Measurements from ENCODE around the gene C2orf80. TPM values are rescaled to one million over a fixed set of nuclear protein-coding genes. Genes with fewer than 3 reads are reported as not detected.
"Not testable (repeated sequence)": the region's sequence is repeated elsewhere in the genome, so short reads cannot be mapped to it uniquely, and the experiment has no call there.

C2orf80 gene
- under 1 TPM in 1 of 5 donors, not detected in 4; 0.19 TPM for polyA plus RNA-seq (ENCODE audit: insufficient read depth in 1 of 5, insufficient read length in 5 of 5, low replicate concordance in 1 of 5)
- long read RNA-seq, donor 1 = 0 reads
- long read RNA-seq, donor 2 = 0 reads
- long read RNA-seq, donor 3 = 0 reads
- long read RNA-seq, donor 4 = 0 reads
- long read RNA-seq, donor 5 = 0 reads
- long read RNA-seq, donor 6 = 0 reads
- long read RNA-seq, donor 7 = 0 reads
- long read RNA-seq, donor 8 = 0 reads

DNA sequence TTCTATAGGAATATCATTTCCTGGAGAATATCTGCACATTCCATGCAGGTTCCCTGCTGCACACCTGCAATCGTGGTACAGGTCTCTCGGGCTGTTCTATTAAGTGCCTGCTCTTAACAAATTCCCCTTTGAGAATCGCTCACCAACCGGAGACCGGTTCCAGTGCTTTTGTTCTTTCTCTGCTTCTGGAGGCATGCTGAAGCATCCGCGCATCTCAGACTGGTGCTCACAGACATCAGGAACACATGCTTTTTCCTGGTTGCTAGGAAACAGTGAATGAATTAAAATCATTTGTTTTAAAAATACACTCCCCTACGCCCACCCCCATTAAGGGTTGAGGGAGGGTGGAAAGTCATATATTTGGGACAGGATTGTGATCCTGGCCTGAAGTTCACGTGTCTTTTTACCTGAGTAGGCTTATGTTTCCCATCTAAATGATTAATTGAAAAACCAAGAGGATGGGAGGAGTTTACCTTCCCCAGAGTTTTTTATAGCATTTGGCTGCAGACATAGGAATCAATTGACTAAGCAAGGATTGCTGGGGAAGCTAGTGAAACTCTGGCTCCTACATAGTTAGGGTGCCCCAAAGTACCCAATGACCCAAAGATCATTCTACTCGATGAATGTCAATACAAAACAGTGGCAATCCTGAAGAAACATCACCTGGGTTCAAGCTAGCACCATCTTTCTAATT, at the start of gene C2orf80:
TSS of gene C2orf80 (minus strand) at position 221 of the 694 bp plus-strand sequence. CDS start 3,044 bp downstream, outside the sequence.
- no peak for DNase-seq

GRCh38 chr2:208235860-208236259, 46.0 kb upstream of the C2orf80 start:
- DNase-seq = no peak

DNA sequence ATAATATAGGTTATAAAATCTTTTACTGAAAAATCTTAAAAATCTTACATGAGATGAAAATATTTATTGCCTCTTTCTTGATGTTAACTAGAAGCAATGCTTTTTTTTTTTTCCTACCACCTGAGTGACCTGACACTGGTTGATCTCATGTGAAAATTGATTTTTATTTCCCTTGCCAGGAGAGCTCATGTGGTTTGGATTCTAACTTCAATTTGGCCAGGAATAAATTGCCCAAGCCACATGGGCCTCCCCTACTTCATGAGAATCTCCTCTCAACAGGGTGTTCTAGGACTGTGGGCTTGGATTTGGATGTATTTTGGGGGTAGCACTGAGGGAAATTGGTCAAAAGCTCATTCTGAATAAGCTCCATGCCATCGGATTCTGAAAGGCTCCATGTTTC, 45.0 kb upstream of the C2orf80 start:
- DNase-seq = no peak

- DNase-seq = no peak
These were observed 38.6 kb upstream of the C2orf80 start for GRCh38 chr2:208228476-208228875.

DNA sequence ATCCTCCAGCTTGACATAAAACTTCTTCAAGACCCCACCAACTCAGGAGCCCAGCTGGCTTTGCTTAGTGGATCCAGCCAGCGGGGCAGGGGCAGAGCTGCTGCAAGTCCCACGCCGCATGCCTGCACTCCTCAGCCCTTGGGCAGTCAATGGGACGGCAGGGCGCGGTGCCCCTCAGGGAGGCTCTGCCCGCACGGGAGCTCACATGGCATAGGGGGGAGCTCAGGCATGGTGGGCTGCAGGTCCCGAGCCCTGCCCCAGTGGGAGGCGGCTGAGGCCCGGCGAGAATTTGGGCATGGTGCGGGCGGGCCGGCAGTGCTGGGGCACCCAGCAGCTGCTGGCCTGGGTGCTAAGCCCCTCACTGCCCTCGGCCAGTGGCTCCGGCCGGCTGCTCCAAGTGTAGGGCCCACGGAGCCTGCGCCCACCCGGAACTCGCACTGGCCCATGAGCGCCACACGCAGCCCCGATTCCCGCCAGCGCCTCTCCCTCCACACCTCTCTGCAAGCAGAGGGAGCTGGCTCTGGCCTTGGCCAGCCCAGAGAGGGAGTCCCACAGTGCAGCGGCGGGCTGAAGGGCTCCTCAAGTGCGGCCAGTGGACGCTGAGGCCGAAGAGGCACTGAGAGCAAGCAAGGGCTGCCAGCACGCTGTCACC, 37.9 kb upstream of the C2orf80 start:
- DNase-seq = no peak

- DNase-seq = no peak
These were observed 35.0 kb upstream of the C2orf80 start for GRCh38 chr2:208224802-208225201.

- DNase-seq = no peak
These were observed 32.5 kb upstream of the C2orf80 start for GRCh38 chr2:208222351-208222750.

DNA sequence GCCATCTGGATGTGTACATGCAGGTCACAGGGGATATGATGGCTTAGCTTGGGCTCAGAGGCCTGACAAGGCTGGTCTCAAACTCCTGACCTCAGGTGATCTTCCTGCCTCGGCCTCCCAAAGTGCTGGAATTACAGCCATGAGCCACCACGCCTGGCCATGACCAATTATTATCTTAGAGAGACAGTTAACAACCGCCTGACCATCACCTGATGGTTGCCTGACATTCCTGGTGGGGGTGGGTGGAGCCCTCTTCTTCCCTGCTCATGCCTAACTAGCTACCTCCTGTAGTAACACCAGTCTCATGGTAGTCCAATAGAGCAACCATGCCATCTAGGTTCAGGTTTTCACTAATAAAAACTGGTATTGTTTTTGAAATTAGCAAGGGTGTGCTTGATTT, 32.0 kb upstream of the C2orf80 start:
- not testable (repeated sequence) for DNase-seq

DNA sequence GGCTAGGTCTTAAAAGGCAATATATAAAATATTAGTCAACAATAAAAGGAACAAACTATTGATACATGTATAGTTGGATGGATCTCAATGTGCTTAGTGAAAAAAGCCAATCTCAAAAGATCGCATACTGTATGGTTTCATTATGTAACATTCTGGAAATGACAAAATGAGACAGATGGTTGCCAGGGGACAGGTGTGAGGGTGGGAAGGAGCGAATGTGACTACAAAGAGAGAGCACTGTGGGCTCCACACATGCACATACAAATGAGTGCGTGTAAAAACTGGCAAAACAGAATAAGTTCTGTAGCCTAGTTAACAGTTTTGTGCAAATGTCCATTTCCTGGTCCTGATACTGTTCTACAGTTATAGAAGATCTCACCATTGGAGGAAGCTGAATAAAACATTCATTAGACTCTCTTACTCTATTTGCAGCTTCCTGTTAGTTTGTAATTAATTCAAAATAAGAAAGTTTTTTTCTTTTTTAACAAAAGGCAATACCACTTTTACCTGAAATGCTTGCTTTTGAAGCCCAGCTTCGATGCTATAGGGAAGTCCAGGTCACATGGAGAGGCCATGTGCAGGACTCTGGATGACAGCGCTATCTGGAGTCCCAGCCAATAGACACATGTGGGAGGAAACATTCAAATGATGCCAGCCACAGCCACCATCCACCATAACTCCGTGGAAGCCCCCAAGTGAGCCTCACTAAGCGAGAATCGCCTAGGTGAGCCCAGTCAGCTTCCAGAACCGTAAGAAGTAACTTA, 21.0 kb upstream of the C2orf80 start:
- no peak for DNase-seq

DNA sequence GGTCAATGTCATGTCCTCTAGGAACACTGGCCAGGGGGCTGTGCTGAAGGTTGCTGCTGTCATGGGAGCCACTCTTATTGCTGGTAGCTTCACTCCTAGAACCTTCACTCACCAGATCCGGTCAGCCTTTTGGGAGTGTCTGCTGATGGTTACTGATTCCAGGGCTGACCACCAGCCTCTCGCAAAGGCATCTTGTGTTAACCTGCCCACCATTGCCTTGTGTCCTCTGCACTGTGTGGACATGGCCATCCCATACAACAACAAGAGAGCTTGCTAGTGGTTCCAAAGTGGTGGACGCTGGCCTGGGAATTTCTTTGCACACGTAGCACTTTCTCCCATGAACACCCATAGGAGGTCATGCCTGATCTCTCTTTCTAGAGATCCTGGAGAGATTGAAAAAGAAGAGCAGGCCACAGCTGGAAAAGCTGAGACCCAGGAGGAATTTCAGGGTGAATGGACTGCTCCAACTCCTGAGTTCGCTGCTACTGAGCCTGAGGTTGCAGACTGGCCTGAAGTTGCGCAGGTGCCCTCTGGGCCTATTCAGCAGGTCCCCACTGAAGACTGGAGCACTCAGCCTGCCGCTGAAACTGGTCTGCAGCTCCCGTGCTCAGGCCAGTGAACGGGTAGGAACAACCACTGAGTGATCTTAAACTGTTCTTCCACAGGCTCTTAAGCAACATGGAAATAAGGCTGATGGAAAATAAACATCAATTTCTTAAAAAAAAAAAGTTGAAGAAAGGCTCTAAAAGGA, 18.7 kb upstream of the C2orf80 start:
- DNase-seq = no peak

GRCh38 chr2:208207769-208208168, 17.9 kb upstream of the C2orf80 start:
- no peak for DNase-seq

DNA sequence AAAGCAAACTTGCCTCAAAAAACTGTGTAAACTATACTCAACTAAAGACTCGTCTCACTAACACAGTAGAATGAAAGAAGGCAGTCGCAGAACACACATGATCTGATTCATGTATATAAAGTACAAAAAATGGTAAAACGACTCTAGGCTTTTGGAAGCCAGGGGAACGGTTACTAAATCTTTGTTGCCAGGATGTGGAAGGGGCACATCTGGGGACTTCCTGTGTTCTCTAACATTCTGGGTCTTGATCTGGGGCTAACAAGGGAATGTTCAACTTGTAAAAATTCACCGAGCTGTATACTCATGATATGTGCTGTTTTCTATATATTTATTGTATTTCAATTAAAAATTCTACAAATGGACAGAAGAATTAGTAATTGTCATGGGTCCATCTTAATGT, 14.3 kb upstream of the C2orf80 start:
- no peak for DNase-seq

DNA sequence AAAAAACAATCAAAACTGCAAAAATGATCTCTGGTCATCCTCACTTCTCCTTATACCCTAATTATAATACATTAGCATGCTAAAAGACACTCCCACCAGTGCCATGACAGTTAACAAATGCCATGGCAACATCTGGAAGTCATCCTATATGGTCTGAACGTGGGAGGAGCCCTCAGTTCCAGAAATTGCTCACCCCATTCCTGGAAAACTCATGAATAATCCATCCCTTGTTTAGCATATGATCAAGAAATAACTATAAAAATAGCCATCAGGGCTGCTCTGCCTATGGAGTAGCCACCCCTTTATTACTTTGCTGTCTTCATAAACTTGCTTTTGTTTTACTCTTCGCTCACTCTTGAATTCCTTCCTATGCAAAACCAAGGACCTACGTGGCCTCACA, 5.7 kb upstream of the C2orf80 start:
- no peak for DNase-seq

DNA sequence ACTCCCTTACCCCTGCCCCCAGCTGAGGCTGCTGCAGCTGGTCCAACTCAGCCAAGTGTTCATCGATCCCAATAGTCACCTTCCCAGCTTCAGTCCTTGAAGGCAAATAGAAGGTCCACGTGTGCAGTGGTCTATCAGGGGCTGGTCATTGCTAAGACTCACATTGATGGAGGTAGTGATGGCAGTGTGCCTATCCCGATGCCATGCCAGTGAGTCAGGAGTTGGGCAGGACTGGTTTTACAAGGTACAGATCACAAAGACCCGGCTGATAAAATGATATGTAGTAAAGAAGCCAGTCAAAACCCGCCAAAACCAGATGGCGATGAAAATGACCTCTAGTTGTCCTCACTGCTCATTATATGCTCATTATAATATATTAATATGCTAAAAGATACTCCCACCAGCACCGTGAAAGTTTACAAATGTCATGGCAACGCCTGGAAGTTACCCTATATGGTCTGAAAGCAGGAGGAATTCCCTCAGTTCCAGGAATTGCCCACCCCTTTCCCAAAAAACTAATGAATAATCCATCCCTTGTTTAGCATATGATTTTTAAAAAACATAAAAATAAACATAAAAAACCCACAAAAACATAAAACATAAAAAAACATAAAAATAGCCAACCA, 2.9 kb upstream of the C2orf80 start:
- no peak for DNase-seq

- DNase-seq = no peak
These were observed 591 bp downstream of the C2orf80 start for GRCh38 chr2:208189069-208189809.

- DNase-seq = no peak
These were observed 2.9 kb downstream of the C2orf80 start for GRCh38 chr2:208186893-208187292.

- no peak for DNase-seq
These were observed 3.4 kb downstream of the C2orf80 start for GRCh38 chr2:208186465-208186864.

DNA sequence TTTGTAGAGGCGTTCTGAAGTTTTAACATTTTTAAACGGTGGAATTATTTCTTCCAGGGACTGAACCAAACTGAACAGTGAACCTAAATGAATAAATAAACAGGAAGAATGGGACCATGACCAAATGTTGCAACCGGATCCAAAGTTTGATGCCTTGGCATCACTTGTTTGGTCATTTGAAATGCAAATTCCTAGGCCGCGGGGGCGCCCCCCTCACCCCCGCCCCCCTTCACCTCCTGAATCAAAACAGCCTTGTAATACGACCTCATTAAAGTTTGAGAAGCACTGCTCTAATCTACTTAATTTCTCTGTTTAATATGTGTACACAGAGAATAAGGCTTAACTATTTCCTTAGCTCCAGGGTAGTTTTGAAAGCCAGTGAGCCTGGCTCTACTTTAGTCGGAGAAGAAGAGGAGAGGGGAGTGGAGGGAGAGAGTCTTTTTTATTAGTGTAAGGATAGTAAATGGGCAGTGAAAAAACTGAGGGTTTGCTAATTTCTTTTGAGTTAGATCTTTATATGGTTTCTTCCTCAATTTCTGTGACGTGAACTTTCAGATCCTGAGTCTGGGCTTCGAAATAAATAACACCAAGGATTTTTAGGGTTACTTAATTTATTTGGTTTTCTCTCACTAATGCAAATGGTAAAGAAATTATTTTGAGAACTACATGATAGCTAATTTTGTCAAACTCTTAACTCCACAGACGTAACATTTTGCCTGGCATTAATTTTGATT, 5.7 kb downstream of the C2orf80 start:
- DNase-seq = no peak

- DNase-seq = no peak
These were observed 6.3 kb downstream of the C2orf80 start for GRCh38 chr2:208183526-208183925.

GRCh38 chr2:208182835-208183234, 7.0 kb downstream of the C2orf80 start:
- DNase-seq = no peak

Data from right lung (tissue), 10 donors.